NT2/D1 (cell line): ENCODE results near the gene OR5W2.
"Not testable (repeated sequence)": the region's sequence is repeated elsewhere in the genome, so short reads cannot be mapped to it uniquely, and the experiment has no call there.

Experiments used
- DNase-seq: peaks from one replicate; pipeline ENCODE4 v3.0.0-alpha.2; 2011; ENCODE audit warnings: low read depth, low spot score
- H3K27me3 ChIP-seq: 2 replicates; pipeline ENCODE4 v1.6.0; 2011; ENCODE audit warnings: mild to moderate bottlenecking; ENCODE audit not compliant: insufficient read length, insufficient read depth
- H3K36me3 ChIP-seq: 2 replicates; pipeline ENCODE4 v1.6.1; 2011; ENCODE audit warnings: mild to moderate bottlenecking, low read length, mixed read lengths; ENCODE audit not compliant: insufficient read depth, insufficient read length
- H3K4me1 ChIP-seq: 2 replicates; pipeline ENCODE4 v1.5.1; 2011; ENCODE audit not compliant: insufficient read depth, insufficient read length
- H3K4me3 ChIP-seq: 2 replicates; pipeline ENCODE4 v1.5.1; 2011; ENCODE audit warnings: low read depth; ENCODE audit not compliant: insufficient read length
- H3K9ac ChIP-seq: 2 replicates; pipeline ENCODE4 v1.6.0; 2011; ENCODE audit warnings: low read depth; ENCODE audit not compliant: insufficient read length
- H3K9me3 ChIP-seq: 2 replicates; pipeline ENCODE4 v1.5.1; 2011; ENCODE audit warnings: mild to moderate bottlenecking, low read length; ENCODE audit not compliant: insufficient read depth
- SUZ12 ChIP-seq: IDR thresholded peaks from 2 replicates; pipeline ENCODE4 v1.6.1; 2011; ENCODE audit not compliant: insufficient read length, insufficient read depth; ENCODE audit errors: extremely low read depth
- YY1 ChIP-seq: IDR thresholded peaks from 2 replicates; pipeline ENCODE4 v1.6.1; 2011; ENCODE audit not compliant: insufficient read length, insufficient read depth
- ZNF274 ChIP-seq: IDR thresholded peaks from 2 replicates; pipeline ENCODE4 v1.6.1; 2011; ENCODE audit warnings: mild to moderate bottlenecking, low read depth, low read length

OR5W2 gene

GRCh38 chr11:55895216-55895615, 19.2 kb downstream of the OR5W2 start:
- no peaks in the 10 kb centered on the region for H3K9me3 ChIP-seq
- H3K4me1 ChIP-seq, result no peaks in the 10 kb centered on the region
- no peak overlapping the region for H3K4me3 ChIP-seq
- H3K27me3 ChIP-seq, result no peaks in the 10 kb centered on the region
- TF ChIP-seq YY1 (no peak), SUZ12 (no peak), ZNF274 (no peak)
- DNase-seq, result peak; percentile 36
- no peak overlapping the region for H3K9ac ChIP-seq
- H3K36me3 ChIP-seq, result no peaks in the 10 kb centered on the region

GRCh38 chr11:55885481-55885880, 28.9 kb downstream of the OR5W2 start:
- not testable (repeated sequence) for H3K27me3 ChIP-seq, H3K9ac ChIP-seq, H3K4me3 ChIP-seq, H3K36me3 ChIP-seq, H3K9me3 ChIP-seq, DNase-seq, H3K4me1 ChIP-seq

- H3K4me3 ChIP-seq, H3K27me3 ChIP-seq, DNase-seq, H3K9ac ChIP-seq, H3K36me3 ChIP-seq, H3K9me3 ChIP-seq, H3K4me1 ChIP-seq: not testable (repeated sequence)
Observed at GRCh38 chr11:55884995-55885394, 29.4 kb downstream of the OR5W2 start.

GRCh38 chr11:55882997-55883396, 31.4 kb downstream of the OR5W2 start, which contains the start of gene TRIM51:
TRIM51 (plus strand) TSS chr11:55883297; CDS start chr11:55885429, 2,132 bp downstream.
- not testable (repeated sequence) for H3K4me3 ChIP-seq, H3K4me1 ChIP-seq, H3K9ac ChIP-seq, DNase-seq, H3K27me3 ChIP-seq, H3K9me3 ChIP-seq, H3K36me3 ChIP-seq

GRCh38 chr11:55873146-55873545, 41.2 kb downstream of the OR5W2 start:
- H3K36me3 ChIP-seq, DNase-seq, H3K9me3 ChIP-seq, H3K27me3 ChIP-seq, H3K4me1 ChIP-seq: not testable (repeated sequence)
- Histone ChIP-seq H3K9ac (peak overlapping the region; percentile 61), H3K4me3 (peak overlapping the region; percentile 40)

- not testable (repeated sequence) for H3K27me3 ChIP-seq, H3K36me3 ChIP-seq, DNase-seq, H3K9me3 ChIP-seq, H3K4me1 ChIP-seq
- Histone ChIP-seq H3K9ac (peak overlapping the region; percentile 61), H3K4me3 (peak overlapping the region; percentile 40)
Observed at GRCh38 chr11:55872731-55873130, 41.7 kb downstream of the OR5W2 start.

GRCh38 chr11:55867354-55867753, 47.0 kb downstream of the OR5W2 start:
- H3K4me1 ChIP-seq, H3K9ac ChIP-seq, H3K9me3 ChIP-seq, H3K4me3 ChIP-seq, DNase-seq, H3K36me3 ChIP-seq, H3K27me3 ChIP-seq: not testable (repeated sequence)
